ENCODE data around the gene GNS. TPM values are rescaled to one million over a fixed set of nuclear protein-coding genes. Genes with fewer than 3 reads are reported as not detected.

Gene GNS
- total RNA-seq, 1 experiment from 2014 or later = 26.0 TPM

DNA sequence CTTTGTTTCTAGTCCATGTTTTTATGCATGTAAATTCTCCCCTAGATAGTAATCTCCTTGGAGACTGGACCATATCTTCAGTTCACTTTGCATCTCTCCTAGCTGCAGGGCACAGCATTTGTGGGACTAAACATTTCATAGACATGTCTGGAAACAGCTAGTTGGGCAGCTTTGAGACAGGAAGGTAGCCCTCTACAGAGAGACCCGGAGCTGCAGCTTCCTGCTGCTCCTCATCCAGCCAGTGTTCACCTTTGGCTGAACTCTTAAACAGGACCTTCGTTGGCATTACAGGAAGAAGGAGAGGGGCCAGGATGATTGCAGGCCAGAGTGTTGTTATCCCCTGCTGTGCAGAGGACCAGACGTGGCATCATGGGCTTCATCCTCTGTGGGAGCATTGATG, 52.9 kb downstream of the GNS start:
- H3K27me3 Mint-ChIP-seq (ENCODE audit: low read depth) = no peaks in the 10 kb centered on the region
- no peak overlapping the region for H3K4me2 ChIP-seq (ENCODE audit: insufficient read depth, insufficient read length, low read length)
- no peaks in the 10 kb centered on the region for H3K27me3 ChIP-seq (ENCODE audit: insufficient read depth, low read length)
- peak overlapping the region in 2 of 3 experiments; percentile 36 to 50; a peak in 2 of 7 replicates for H3K27ac Mint-ChIP-seq
- no peak overlapping the region for H2AFZ ChIP-seq (ENCODE audit: low read length)
- H4K20me1 ChIP-seq (ENCODE audit: control insufficient read depth, insufficient read depth, insufficient read length) = no peaks in the 10 kb centered on the region
- H3K56ac ChIP-seq (ENCODE audit: insufficient read length, low read depth, low read length) = no peak overlapping the region
- no peak overlapping the region for H2BK15ac ChIP-seq (ENCODE audit: low read depth, low read length)
- H2BK12ac ChIP-seq (ENCODE audit: insufficient read length, low read depth, low read length) = no peak overlapping the region
- H3K27ac ChIP-seq (ENCODE audit: insufficient read length, low read depth, low read length) = no peak overlapping the region
- H3T11ph ChIP-seq (ENCODE audit: low read length) = no peak overlapping the region
- H3K79me1 ChIP-seq (ENCODE audit: insufficient read depth, low read depth, low read length, poor library complexity, severe bottlenecking) = no peaks in the 10 kb centered on the region
- H3K9ac ChIP-seq (ENCODE audit: extremely low read depth, insufficient read length, low read length) = no peak overlapping the region
- H2AK5ac ChIP-seq (ENCODE audit: insufficient read length, low read length) = no peak overlapping the region
- no peak overlapping the region for H3K18ac ChIP-seq (ENCODE audit: insufficient read length, low read depth, low read length)
- H2BK20ac ChIP-seq (ENCODE audit: low read depth, low read length, poor library complexity, severe bottlenecking) = no peak overlapping the region
- no peak overlapping the region for H3K23ac ChIP-seq (ENCODE audit: insufficient read length, low read depth, low read length)
- H3K14ac ChIP-seq (ENCODE audit: insufficient read depth, low read length) = no peak overlapping the region
- H4K5ac ChIP-seq (ENCODE audit: insufficient read length, low read depth, low read length) = no peak overlapping the region
- no CpG with 5 or more reads among the region's 3 CpGs for WGBS (ENCODE audit: extremely low coverage, insufficient read length, low lambda C conversion rate)
- no peak overlapping the region for H3K4ac ChIP-seq (ENCODE audit: low read depth, low read length)
- DNase-seq = no peak
- H3K4me1 ChIP-seq (ENCODE audit: insufficient read depth, low read length) = no peaks in the 10 kb centered on the region
- no peak overlapping the region for H4K91ac ChIP-seq (ENCODE audit: insufficient read length, low read depth, low read length)
- TF ChIP-seq, protein P1, sequence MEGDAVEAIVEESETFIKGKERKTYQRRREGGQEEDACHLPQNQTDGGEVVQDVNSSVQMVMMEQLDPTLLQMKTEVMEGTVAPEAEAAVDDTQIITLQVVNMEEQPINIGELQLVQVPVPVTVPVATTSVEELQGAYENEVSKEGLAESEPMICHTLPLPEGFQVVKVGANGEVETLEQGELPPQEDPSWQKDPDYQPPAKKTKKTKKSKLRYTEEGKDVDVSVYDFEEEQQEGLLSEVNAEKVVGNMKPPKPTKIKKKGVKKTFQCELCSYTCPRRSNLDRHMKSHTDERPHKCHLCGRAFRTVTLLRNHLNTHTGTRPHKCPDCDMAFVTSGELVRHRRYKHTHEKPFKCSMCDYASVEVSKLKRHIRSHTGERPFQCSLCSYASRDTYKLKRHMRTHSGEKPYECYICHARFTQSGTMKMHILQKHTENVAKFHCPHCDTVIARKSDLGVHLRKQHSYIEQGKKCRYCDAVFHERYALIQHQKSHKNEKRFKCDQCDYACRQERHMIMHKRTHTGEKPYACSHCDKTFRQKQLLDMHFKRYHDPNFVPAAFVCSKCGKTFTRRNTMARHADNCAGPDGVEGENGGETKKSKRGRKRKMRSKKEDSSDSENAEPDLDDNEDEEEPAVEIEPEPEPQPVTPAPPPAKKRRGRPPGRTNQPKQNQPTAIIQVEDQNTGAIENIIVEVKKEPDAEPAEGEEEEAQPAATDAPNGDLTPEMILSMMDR (conservative IDR thresholded peaks at IDR 0.05) = no peak
- H2BK5ac ChIP-seq (ENCODE audit: insufficient read length, low read length) = no peak overlapping the region
- H3K79me2 ChIP-seq (ENCODE audit: insufficient read depth, low read length) = no peaks in the 10 kb centered on the region
- peaks cover 0 to under 1% of the 10 kb centered on the region in 2 experiments; a peak in 1 of 4 replicates for H3K4me1 Mint-ChIP-seq
- no peaks in the 10 kb centered on the region; a peak in 2 of 7 replicates for H3K36me3 Mint-ChIP-seq (ENCODE audit: insufficient read depth in 1 of 3, low read depth in 3 of 3)
- no peaks in the 10 kb centered on the region for H3K9me3 ChIP-seq (ENCODE audit: control insufficient read depth, low read depth, low read length)
- H2BK120ac ChIP-seq (ENCODE audit: low read depth, low read length, poor library complexity, severe bottlenecking) = no peak overlapping the region
- H4K8ac ChIP-seq (replicated peaks; ENCODE audit: insufficient read length, low read depth, low read length) = no peak overlapping the region
- no peaks in the 10 kb centered on the region for H3K23me2 ChIP-seq (ENCODE audit: insufficient read length, low read depth, low read length, poor library complexity, severe bottlenecking)
- H3K9me3 Mint-ChIP-seq = no peaks in the 10 kb centered on the region
- no peak overlapping the region for H3K4me3 Mint-ChIP-seq
